Neural cell (in vitro differentiated cells): ENCODE measurements around the gene SNTA1. TPM values are rescaled to one million over a fixed set of nuclear protein-coding genes. Genes with fewer than 3 reads are reported as not detected.
"Not testable (repeated sequence)": the region's sequence is repeated elsewhere in the genome, so short reads cannot be mapped to it uniquely, and the experiment has no call there.

Experiments used
- H2AFZ ChIP-seq: fragments of 200-600, 300-800 bp; sonication (generic), shearing (Covaris generic); 2 replicates; pipeline ENCODE4 v1.6.0; 2014; ENCODE audit warnings: low read depth, mild to moderate bottlenecking, antibody characterized with exemption, low read length, moderate library complexity
- H3F3A ChIP-seq: fragments of 200-600 bp; shearing (Covaris generic); 2 replicates; pipeline ENCODE4 v1.6.1; 2016; ENCODE audit warnings: mild to moderate bottlenecking, moderate library complexity, mixed read lengths, antibody characterized with exemption, low read length; ENCODE audit not compliant: insufficient read depth, poor library complexity, severe bottlenecking
- H3K27ac ChIP-seq: fragments of 200-600, 300-800 bp; sonication (generic), shearing (Covaris generic); 2 replicates; pipeline ENCODE4 v1.5.1; 2014; ENCODE audit warnings: mild to moderate bottlenecking, low read length, moderate library complexity
- H3K27me3 ChIP-seq: fragments of 300-800, 200-600 bp; sonication (generic), shearing (Covaris generic); 2 replicates; pipeline ENCODE4 v1.6.0; 2014; ENCODE audit warnings: mild to moderate bottlenecking, low read depth, low read length, moderate library complexity; ENCODE audit not compliant: insufficient read depth
- H3K36me3 ChIP-seq: fragments of 300-800, 200-600 bp; sonication (generic), shearing (Covaris generic); 2 replicates; pipeline ENCODE4 v1.5.1; 2014; ENCODE audit warnings: mild to moderate bottlenecking, antibody characterized with exemption, low read length, moderate library complexity; ENCODE audit not compliant: insufficient read depth
- H3K4me2 ChIP-seq: fragments of 300-800, 200-600 bp; sonication (generic), shearing (Covaris generic); 2 replicates; pipeline ENCODE4 v1.6.0; 2014; ENCODE audit warnings: mild to moderate bottlenecking, low read length
- H3K4me3 ChIP-seq: fragments of 300-800, 200-600 bp; sonication (generic), shearing (Covaris generic); 2 replicates; pipeline ENCODE4 v1.5.1; 2014; ENCODE audit warnings: mild to moderate bottlenecking, low read length, moderate library complexity
- H3K79me2 ChIP-seq: fragments of 200-600 bp; shearing (Covaris generic); replicated peaks from 2 replicates; pipeline ENCODE4 v1.6.0; 2014; ENCODE audit warnings: mild to moderate bottlenecking, low read length, moderate library complexity; ENCODE audit not compliant: insufficient read depth
- H3K9ac ChIP-seq: fragments of 300-800, 200-600 bp; sonication (generic), shearing (Covaris generic); 2 replicates; pipeline ENCODE4 v1.6.1; 2016; ENCODE audit warnings: mild to moderate bottlenecking, low read length, mixed read lengths
- H3K9me2 ChIP-seq: fragments of 200-600 bp; shearing (Covaris generic); 2 replicates; pipeline ENCODE4 v1.6.1; 2016; ENCODE audit warnings: mild to moderate bottlenecking, low read length, mixed read lengths; ENCODE audit not compliant: insufficient read depth
- H3K9me3 ChIP-seq: fragments of 200-600, 300-800 bp; sonication (generic), shearing (Covaris generic); 2 replicates; pipeline ENCODE4 v1.6.1; 2016; ENCODE audit warnings: mild to moderate bottlenecking, mixed run types, low read length, moderate library complexity, mixed read lengths
- H4K20me1 ChIP-seq: fragments of 200-600 bp; shearing (Covaris generic); 2 replicates; pipeline ENCODE4 v1.6.1; 2016; ENCODE audit warnings: mild to moderate bottlenecking, mixed run types; ENCODE audit not compliant: insufficient read depth
- EP300 ChIP-seq: fragments of 450-650 bp; conservative IDR thresholded peaks from 2 replicates; pipeline ENCODE4 v1.6.1; 2014; ENCODE audit warnings: antibody characterized with exemption, mild to moderate bottlenecking, moderate library complexity; ENCODE audit not compliant: poor library complexity, severe bottlenecking
- EZH2 ChIP-seq: fragments of 200-600, 300-800 bp; shearing (Covaris generic), sonication (generic); IDR thresholded peaks from 2 replicates; pipeline ENCODE4 v1.6.1; 2014; ENCODE audit warnings: antibody characterized with exemption, low read length, borderline replicate concordance, mild to moderate bottlenecking; ENCODE audit not compliant: insufficient read depth, poor library complexity, severe bottlenecking
- MXI1 ChIP-seq: fragments of 450-650 bp; conservative IDR thresholded peaks from 2 replicates; pipeline ENCODE4 v1.6.1; 2014; ENCODE audit warnings: antibody characterized with exemption, mild to moderate bottlenecking; ENCODE audit not compliant: poor library complexity, severe bottlenecking
- POLR2AphosphoS5 ChIP-seq: IDR thresholded peaks from 2 replicates; pipeline ENCODE4 v1.6.1; 2012
- RAD21 ChIP-seq: fragments of 450-650 bp; conservative IDR thresholded peaks from 2 replicates; pipeline ENCODE4 v1.6.1; 2014; ENCODE audit warnings: antibody characterized with exemption, mild to moderate bottlenecking, moderate library complexity
- REST ChIP-seq: IDR thresholded peaks from 2 replicates; pipeline ENCODE4 v1.6.1; 2012; ENCODE audit warnings: borderline replicate concordance
- SMC3 ChIP-seq: fragments of 450-650 bp; conservative IDR thresholded peaks from 2 replicates; pipeline ENCODE4 v1.6.1; 2014; ENCODE audit warnings: antibody characterized with exemption, mild to moderate bottlenecking, moderate library complexity; ENCODE audit not compliant: poor library complexity
- TAF1 ChIP-seq: IDR thresholded peaks from 2 replicates; pipeline ENCODE4 v1.6.1; 2012; ENCODE audit warnings: low read depth
- polyA plus RNA-seq: library from polyadenylated mRNA; depleted of rRNA; stranded (reverse); fragments of >200 nt; gene quantifications from 2 replicates; pipeline ENCODE4 v1.2.3, GENCODE V29; 2014
- TF ChIP-seq, protein P1 (sequence below): fragments of 450-650 bp; IDR thresholded peaks from 2 replicates; pipeline ENCODE4 v1.5.1; 2014; ENCODE audit warnings: antibody characterized with exemption, mild to moderate bottlenecking, moderate library complexity; ENCODE audit not compliant: poor library complexity, severe bottlenecking

Gene SNTA1
- polyA plus RNA-seq, 1 donor from 2014 or later, result 7.2 TPM

- H3K9ac ChIP-seq, result no peak overlapping the region
- no peak overlapping the region for H2AFZ ChIP-seq
- no peaks in the 10 kb centered on the region for H3K36me3 ChIP-seq
- no peaks in the 10 kb centered on the region for H3K9me3 ChIP-seq
- TF ChIP-seq MXI1 (no peak), REST (no peak), RAD21 (no peak), TAF1 (no peak), SMC3 (no peak), EZH2 (no peak), EP300 (no peak), POLR2AphosphoS5 (no peak)
- H3K4me3 ChIP-seq, result no peak overlapping the region
- no peaks in the 10 kb centered on the region for H3K79me2 ChIP-seq
- no peaks in the 10 kb centered on the region for H3K9me2 ChIP-seq
- H3K4me2 ChIP-seq, result no peak overlapping the region
- H3K27me3 ChIP-seq, result no peaks in the 10 kb centered on the region
- no peak overlapping the region for H3K27ac ChIP-seq
- H3F3A ChIP-seq, result no peaks in the 10 kb centered on the region
- H4K20me1 ChIP-seq, result no peaks in the 10 kb centered on the region
Measured at GRCh38 chr20:33465481-33466302, 22.1 kb upstream of the SNTA1 start.

GRCh38 chr20:33464759-33465158 is 21.2 kb upstream of the SNTA1 start:
- not testable (repeated sequence) for H3K9me2 ChIP-seq, H4K20me1 ChIP-seq, H3K79me2 ChIP-seq, H3K36me3 ChIP-seq, H3K9me3 ChIP-seq, H2AFZ ChIP-seq, H3F3A ChIP-seq, H3K27ac ChIP-seq, H3K4me2 ChIP-seq, H3K27me3 ChIP-seq, H3K9ac ChIP-seq, H3K4me3 ChIP-seq

- Histone ChIP-seq H3K9ac (no peak overlapping the region), H3K9me3 (no peaks in the 10 kb centered on the region), H3K36me3 (no peaks in the 10 kb centered on the region), H3K27me3 (no peaks in the 10 kb centered on the region), H3F3A (no peaks in the 10 kb centered on the region), H3K27ac (no peak overlapping the region), H2AFZ (no peak overlapping the region), H3K4me3 (no peak overlapping the region), H4K20me1 (no peaks in the 10 kb centered on the region), H3K79me2 (no peaks in the 10 kb centered on the region), H3K9me2 (no peaks in the 10 kb centered on the region), H3K4me2 (no peak overlapping the region)
- no peak for TF ChIP-seq EZH2
- TF ChIP-seq RAD21, result no peak
- no peak for TF ChIP-seq MXI1
- TF ChIP-seq, protein P1, sequence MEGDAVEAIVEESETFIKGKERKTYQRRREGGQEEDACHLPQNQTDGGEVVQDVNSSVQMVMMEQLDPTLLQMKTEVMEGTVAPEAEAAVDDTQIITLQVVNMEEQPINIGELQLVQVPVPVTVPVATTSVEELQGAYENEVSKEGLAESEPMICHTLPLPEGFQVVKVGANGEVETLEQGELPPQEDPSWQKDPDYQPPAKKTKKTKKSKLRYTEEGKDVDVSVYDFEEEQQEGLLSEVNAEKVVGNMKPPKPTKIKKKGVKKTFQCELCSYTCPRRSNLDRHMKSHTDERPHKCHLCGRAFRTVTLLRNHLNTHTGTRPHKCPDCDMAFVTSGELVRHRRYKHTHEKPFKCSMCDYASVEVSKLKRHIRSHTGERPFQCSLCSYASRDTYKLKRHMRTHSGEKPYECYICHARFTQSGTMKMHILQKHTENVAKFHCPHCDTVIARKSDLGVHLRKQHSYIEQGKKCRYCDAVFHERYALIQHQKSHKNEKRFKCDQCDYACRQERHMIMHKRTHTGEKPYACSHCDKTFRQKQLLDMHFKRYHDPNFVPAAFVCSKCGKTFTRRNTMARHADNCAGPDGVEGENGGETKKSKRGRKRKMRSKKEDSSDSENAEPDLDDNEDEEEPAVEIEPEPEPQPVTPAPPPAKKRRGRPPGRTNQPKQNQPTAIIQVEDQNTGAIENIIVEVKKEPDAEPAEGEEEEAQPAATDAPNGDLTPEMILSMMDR, result no peak
- TF ChIP-seq SMC3, result no peak
Measured at GRCh38 chr20:33463332-33464101, 20.0 kb upstream of the SNTA1 start.
